GM23338 (cell line): ENCODE data around the gene ALOX5AP. TPM values are rescaled to one million over a fixed set of nuclear protein-coding genes. Genes with fewer than 3 reads are reported as not detected.

Experiments
- ATAC-seq: fragments of 200-7000 bp; cut with Tn5 transposase; 3 replicates; pipeline ENCODE4 v1.9.1; 2020
- DNase-seq: peaks from one replicate; pipeline ENCODE4 v3.0.0-alpha.2; 2015; ENCODE audit warnings: low spot score
- H2AFZ ChIP-seq: fragments of 200-600 bp; sonication (generic); 2 replicates; pipeline ENCODE4 v1.8.0; 2016; ENCODE audit warnings: antibody characterized with exemption, mild to moderate bottlenecking, moderate library complexity
- H3F3A ChIP-seq: fragments of 200-600 bp; sonication (generic); replicated peaks from 2 replicates; pipeline ENCODE4 v1.8.0; 2017; ENCODE audit warnings: antibody characterized with exemption, mixed run types, low read depth
- H3K27ac ChIP-seq: fragments of 200-600 bp; sonication (generic); 2 replicates; pipeline ENCODE4 v1.6.1; 2016; ENCODE audit warnings: low read depth
- H3K27me3 ChIP-seq: fragments of 200-600 bp; sonication (generic); 2 replicates; pipeline ENCODE4 v1.8.0; 2016; ENCODE audit warnings: mild to moderate bottlenecking, mixed run types, moderate library complexity; ENCODE audit not compliant: insufficient read depth
- H3K36me3 ChIP-seq: fragments of 200-600 bp; sonication (generic); 2 replicates; pipeline ENCODE4 v1.8.0; 2016; ENCODE audit warnings: mild to moderate bottlenecking; ENCODE audit not compliant: insufficient read depth
- H3K4me1 ChIP-seq: fragments of 200-600 bp; sonication (generic); 2 replicates; pipeline ENCODE4 v1.8.0; 2016; ENCODE audit warnings: mild to moderate bottlenecking, moderate library complexity; ENCODE audit not compliant: insufficient read depth
- H3K4me2 ChIP-seq: fragments of 200-600 bp; sonication (generic); 2 replicates; pipeline ENCODE4 v1.7.1; 2017; ENCODE audit warnings: mixed run types
- H3K4me3 ChIP-seq: fragments of 200-600 bp; sonication (generic); 2 replicates; pipeline ENCODE4 v1.6.1; 2016; ENCODE audit warnings: mixed run types
- H3K79me2 ChIP-seq: fragments of 200-600 bp; sonication (generic); replicated peaks from 2 replicates; pipeline ENCODE4 v1.8.0; 2017; ENCODE audit warnings: mild to moderate bottlenecking; ENCODE audit not compliant: insufficient read depth
- H3K9me2 ChIP-seq: fragments of 200-600 bp; sonication (generic); 2 replicates; pipeline ENCODE4 v1.8.0; 2017; ENCODE audit not compliant: insufficient read depth
- H4K20me1 ChIP-seq: fragments of 200-600 bp; sonication (generic); replicated peaks from 2 replicates; pipeline ENCODE4 v1.8.0; 2017; ENCODE audit warnings: mild to moderate bottlenecking; ENCODE audit not compliant: insufficient read depth
- H3K27ac Mint-ChIP-seq: 2 replicates; pipeline ENCODE4 v1.8.0; 2020; ENCODE audit warnings: inconsistent platforms, mild to moderate bottlenecking, moderate library complexity, mixed read lengths
- H3K27me3 Mint-ChIP-seq: 3 replicates; pipeline ENCODE4 v1.8.0; 2022; ENCODE audit warnings: low read depth, mild to moderate bottlenecking, moderate library complexity, mixed read lengths, inconsistent platforms; ENCODE audit not compliant: insufficient read depth, poor library complexity
- H3K36me3 Mint-ChIP-seq: 3 replicates; pipeline ENCODE4 v1.8.0; 2021; ENCODE audit warnings: low read depth, mild to moderate bottlenecking, inconsistent platforms, moderate library complexity, mixed read lengths
- H3K4me1 Mint-ChIP-seq: 3 replicates; pipeline ENCODE4 v1.8.0; 2020; ENCODE audit warnings: mild to moderate bottlenecking, inconsistent platforms, mixed read lengths
- H3K4me3 Mint-ChIP-seq: 3 replicates; pipeline ENCODE4 v1.8.0; 2021; ENCODE audit warnings: moderate library complexity, mild to moderate bottlenecking, inconsistent platforms, mixed read lengths
- H3K9me3 Mint-ChIP-seq: 3 replicates; pipeline ENCODE4 v1.8.0; 2020; ENCODE audit warnings: moderate library complexity, mild to moderate bottlenecking, inconsistent platforms, mixed read lengths
- CREB1 ChIP-seq: fragments of 250-450 bp; sonication (Bioruptor Pico); IDR thresholded peaks from 2 replicates; pipeline ENCODE4 v1.5.0; 2020; ENCODE audit warnings: low read depth, mild to moderate bottlenecking, moderate library complexity
- CTCF ChIP-seq, 2 experiments: fragments of 200-600 bp in 1 of 2; sonication (generic) in 1 of 2; conservative IDR thresholded peaks; 2 replicates each; pipeline versions ENCODE4 v1.5.1 to v1.6.1; 2016 to 2017; ENCODE audit warnings: antibody characterized with exemption in 2 of 2, low read depth in 2 of 2, mild to moderate bottlenecking in 2 of 2, moderate library complexity in 1 of 2
- EZH2 ChIP-seq: fragments of 200-600 bp; sonication (generic); IDR thresholded peaks from one replicate; pipeline ENCODE4 v1.8.0; 2017; ENCODE audit warnings: antibody characterized with exemption, mild to moderate bottlenecking, low read depth; ENCODE audit not compliant: unreplicated experiment
- EZH2phosphoT487 ChIP-seq: fragments of 200-600 bp; sonication (generic); IDR thresholded peaks from one replicate; pipeline ENCODE4 v1.8.1; 2018; ENCODE audit warnings: antibody characterized with exemption; ENCODE audit not compliant: unreplicated experiment
- JUNB ChIP-seq: IDR thresholded peaks from one replicate; pipeline ENCODE4 v1.6.1; 2016; ENCODE audit warnings: antibody characterized with exemption; ENCODE audit not compliant: unreplicated experiment
- NANOG ChIP-seq: IDR thresholded peaks from 2 replicates; pipeline ENCODE4 v1.6.1; 2016; ENCODE audit warnings: antibody characterized with exemption, borderline replicate concordance
- POLR2AphosphoS5 ChIP-seq: IDR thresholded peaks from 2 replicates; pipeline ENCODE4 v1.6.1; 2016; ENCODE audit warnings: antibody characterized with exemption, low read depth
- STAT1 ChIP-seq: IDR thresholded peaks from one replicate; pipeline ENCODE4 v1.6.1; 2016; ENCODE audit warnings: antibody characterized with exemption; ENCODE audit not compliant: unreplicated experiment
- ZNF114 ChIP-seq: fragments of 250-450 bp; sonication (Bioruptor Pico); IDR thresholded peaks from 2 replicates; pipeline ENCODE4 v1.5.0; 2020; ENCODE audit warnings: mild to moderate bottlenecking, moderate library complexity
- ZNF331 ChIP-seq: fragments of 250-450 bp; sonication (Bioruptor Pico); IDR thresholded peaks from 2 replicates; pipeline ENCODE4 v1.5.0; 2020; ENCODE audit warnings: low read depth, mild to moderate bottlenecking, moderate library complexity
- ZNF462 ChIP-seq: fragments of 250-450 bp; sonication (Bioruptor Pico); IDR thresholded peaks from 2 replicates; pipeline ENCODE4 v1.5.0; 2020; ENCODE audit warnings: mild to moderate bottlenecking, moderate library complexity
- polyA plus RNA-seq: library from polyadenylated mRNA; unstranded; fragments of >200 nt; fragmentation: Nextera tagmentation; extraction: Ambion mirVana; gene quantifications from 2 replicates; pipeline ENCODE4 v1.2.1, GENCODE V29; 2016
- total RNA-seq: library from RNA; depleted of rRNA; stranded (reverse); fragments of >200 nt; shearing (Covaris generic); gene quantifications from 2 replicates; pipeline ENCODE4 v1.2.3, GENCODE V29; 2014
- TF ChIP-seq, protein P1 (sequence below): IDR thresholded peaks from 2 replicates; pipeline ENCODE4 v1.6.1; 2016; ENCODE audit warnings: antibody characterized with exemption
- TF ChIP-seq, protein P2 (sequence below): IDR thresholded peaks from one replicate; pipeline ENCODE4 v1.6.1; 2018; ENCODE audit warnings: antibody characterized with exemption; ENCODE audit not compliant: unreplicated experiment

ALOX5AP gene
- total and polyA plus RNA-seq, 2 experiments from 2014 or later = 0.23 TPM; not detected in 1

DNA sequence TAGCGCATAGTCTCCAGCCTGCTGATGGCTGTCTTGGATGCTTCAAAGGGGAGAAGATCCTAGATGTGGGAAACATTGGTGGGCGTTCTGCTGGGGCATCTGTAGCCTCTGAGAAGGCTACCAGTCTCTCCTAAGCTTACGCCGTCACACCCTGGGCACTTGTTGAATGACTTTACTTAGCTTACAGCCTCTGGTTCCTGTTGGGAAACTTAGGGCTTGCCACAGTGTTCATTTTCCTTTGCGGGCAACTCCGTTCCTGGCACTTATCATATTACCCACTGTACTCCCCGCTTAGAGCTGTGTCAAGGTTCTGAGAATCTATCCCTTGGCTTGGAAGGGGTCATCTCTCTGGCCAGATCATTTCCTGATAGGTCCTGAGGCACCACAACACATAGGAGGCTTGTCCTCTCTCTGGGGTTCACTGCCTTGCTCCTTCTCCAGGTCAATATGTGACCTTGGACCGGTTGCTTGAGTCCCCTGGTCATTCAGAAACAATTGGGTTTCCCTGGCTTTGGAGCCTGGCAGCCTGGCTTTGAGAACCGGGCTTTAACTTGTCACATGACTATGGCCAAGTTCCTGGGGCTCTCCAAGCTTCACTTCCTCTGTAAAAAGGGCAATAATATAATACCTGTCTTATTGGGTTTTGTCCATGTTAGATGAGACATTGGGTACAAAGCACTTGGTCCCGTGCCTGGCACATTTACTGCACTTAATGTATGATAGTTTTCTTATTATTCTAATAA is 20.5 kb upstream of the ALOX5AP start:
- no peaks in the 10 kb centered on the region for H3K4me1 ChIP-seq
- H3K79me2 ChIP-seq = no peaks in the 10 kb centered on the region
- H3K36me3 ChIP-seq = no peaks in the 10 kb centered on the region
- no peaks in the 10 kb centered on the region; the same call in 1 of the 2 replicates for H3K9me2 ChIP-seq
- no peak overlapping the region for H2AFZ ChIP-seq
- no peaks in the 10 kb centered on the region for H4K20me1 ChIP-seq
- no peak overlapping the region for H3K27ac ChIP-seq
- no peak for ATAC-seq
- Mint-ChIP-seq H3K27me3 (no peaks in the 10 kb centered on the region), H3K9me3 (no peaks in the 10 kb centered on the region), H3K27ac (no peak overlapping the region), H3K4me3 (no peak overlapping the region), H3K36me3 (no peaks in the 10 kb centered on the region), H3K4me1 (no peaks in the 10 kb centered on the region)
- no peak for DNase-seq
- H3K4me3 ChIP-seq = no peak overlapping the region
- no peak overlapping the region for H3K4me2 ChIP-seq
- H3K27me3 ChIP-seq = no peaks in the 10 kb centered on the region
- TF ChIP-seq, protein P1, sequence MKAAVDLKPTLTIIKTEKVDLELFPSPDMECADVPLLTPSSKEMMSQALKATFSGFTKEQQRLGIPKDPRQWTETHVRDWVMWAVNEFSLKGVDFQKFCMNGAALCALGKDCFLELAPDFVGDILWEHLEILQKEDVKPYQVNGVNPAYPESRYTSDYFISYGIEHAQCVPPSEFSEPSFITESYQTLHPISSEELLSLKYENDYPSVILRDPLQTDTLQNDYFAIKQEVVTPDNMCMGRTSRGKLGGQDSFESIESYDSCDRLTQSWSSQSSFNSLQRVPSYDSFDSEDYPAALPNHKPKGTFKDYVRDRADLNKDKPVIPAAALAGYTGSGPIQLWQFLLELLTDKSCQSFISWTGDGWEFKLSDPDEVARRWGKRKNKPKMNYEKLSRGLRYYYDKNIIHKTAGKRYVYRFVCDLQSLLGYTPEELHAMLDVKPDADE = no peak
- TF ChIP-seq POLR2AphosphoS5 = no peak
- TF ChIP-seq CTCF (conservative IDR thresholded peaks at IDR 0.05; ENCODE audit: low read depth in 2 of 2) = no peak
- no peak for TF ChIP-seq NANOG
- no peak for TF ChIP-seq ZNF114 (CRISPR knock-in tag)
- TF ChIP-seq STAT1 = no peak
- TF ChIP-seq CREB1 = no peak
- TF ChIP-seq EZH2phosphoT487 = no peak
- no peak for TF ChIP-seq JUNB
- no peak for TF ChIP-seq ZNF331 (CRISPR knock-in tag)
- no peak for TF ChIP-seq EZH2
- TF ChIP-seq, protein P2, sequence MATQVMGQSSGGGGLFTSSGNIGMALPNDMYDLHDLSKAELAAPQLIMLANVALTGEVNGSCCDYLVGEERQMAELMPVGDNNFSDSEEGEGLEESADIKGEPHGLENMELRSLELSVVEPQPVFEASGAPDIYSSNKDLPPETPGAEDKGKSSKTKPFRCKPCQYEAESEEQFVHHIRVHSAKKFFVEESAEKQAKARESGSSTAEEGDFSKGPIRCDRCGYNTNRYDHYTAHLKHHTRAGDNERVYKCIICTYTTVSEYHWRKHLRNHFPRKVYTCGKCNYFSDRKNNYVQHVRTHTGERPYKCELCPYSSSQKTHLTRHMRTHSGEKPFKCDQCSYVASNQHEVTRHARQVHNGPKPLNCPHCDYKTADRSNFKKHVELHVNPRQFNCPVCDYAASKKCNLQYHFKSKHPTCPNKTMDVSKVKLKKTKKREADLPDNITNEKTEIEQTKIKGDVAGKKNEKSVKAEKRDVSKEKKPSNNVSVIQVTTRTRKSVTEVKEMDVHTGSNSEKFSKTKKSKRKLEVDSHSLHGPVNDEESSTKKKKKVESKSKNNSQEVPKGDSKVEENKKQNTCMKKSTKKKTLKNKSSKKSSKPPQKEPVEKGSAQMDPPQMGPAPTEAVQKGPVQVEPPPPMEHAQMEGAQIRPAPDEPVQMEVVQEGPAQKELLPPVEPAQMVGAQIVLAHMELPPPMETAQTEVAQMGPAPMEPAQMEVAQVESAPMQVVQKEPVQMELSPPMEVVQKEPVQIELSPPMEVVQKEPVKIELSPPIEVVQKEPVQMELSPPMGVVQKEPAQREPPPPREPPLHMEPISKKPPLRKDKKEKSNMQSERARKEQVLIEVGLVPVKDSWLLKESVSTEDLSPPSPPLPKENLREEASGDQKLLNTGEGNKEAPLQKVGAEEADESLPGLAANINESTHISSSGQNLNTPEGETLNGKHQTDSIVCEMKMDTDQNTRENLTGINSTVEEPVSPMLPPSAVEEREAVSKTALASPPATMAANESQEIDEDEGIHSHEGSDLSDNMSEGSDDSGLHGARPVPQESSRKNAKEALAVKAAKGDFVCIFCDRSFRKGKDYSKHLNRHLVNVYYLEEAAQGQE = no peak
- TF ChIP-seq ZNF462 = no peak
- no peaks in the 10 kb centered on the region for H3F3A ChIP-seq
